ENCODE measurements around the gene CACNA1F.

DNA sequence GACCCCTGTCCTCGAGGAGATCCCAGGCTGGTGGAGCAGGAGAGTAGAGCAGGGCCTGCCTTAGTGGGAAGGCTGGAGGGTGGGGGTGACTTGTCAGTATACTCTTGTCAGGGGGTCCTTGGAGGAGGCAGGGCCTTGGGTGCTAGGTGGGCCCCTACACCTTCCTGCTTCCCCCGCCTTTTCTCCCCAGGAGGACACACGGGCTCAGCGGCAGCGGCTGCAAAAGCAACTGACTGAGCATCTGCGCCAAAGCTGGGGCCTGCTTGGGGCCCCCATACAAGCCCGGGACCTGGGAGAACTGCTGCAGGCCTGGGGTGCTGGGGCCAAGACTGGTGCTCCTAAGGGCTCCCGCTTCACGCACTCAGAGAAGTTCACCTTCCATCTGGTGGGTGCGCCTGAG is 13.4 kb upstream of the CACNA1F start:
- TF ChIP-seq ZNF274 (IDR thresholded peaks at IDR 0.05; ENCODE audit: insufficient read depth, insufficient read length) (no peak), RAD51 (IDR thresholded peaks at IDR 0.05) (no peak), STAT1 (conservative IDR thresholded peaks at IDR 0.05) (no peak), NRF1 (conservative IDR thresholded peaks at IDR 0.05; ENCODE audit: low read depth, low read length) (no peak), MEF2B (IDR thresholded peaks at IDR 0.05; ENCODE audit: partially characterized antibody, poor library complexity, severe bottlenecking) (no peak), POLR2A (IDR thresholded peaks at IDR 0.05; ENCODE audit: low read depth, low read length) (no peak), HDAC6 (IDR thresholded peaks at IDR 0.05; ENCODE audit: unreplicated experiment) (no peak), SP1 (IDR thresholded peaks at IDR 0.05; ENCODE audit: low read depth, low read length) (no peak), NR2C1 (IDR thresholded peaks at IDR 0.05) (no peak), GABPA (IDR thresholded peaks at IDR 0.05; ENCODE audit: low read depth) (no peak), JUNB (IDR thresholded peaks at IDR 0.05) (no peak)
- TF ChIP-seq, protein P1, sequence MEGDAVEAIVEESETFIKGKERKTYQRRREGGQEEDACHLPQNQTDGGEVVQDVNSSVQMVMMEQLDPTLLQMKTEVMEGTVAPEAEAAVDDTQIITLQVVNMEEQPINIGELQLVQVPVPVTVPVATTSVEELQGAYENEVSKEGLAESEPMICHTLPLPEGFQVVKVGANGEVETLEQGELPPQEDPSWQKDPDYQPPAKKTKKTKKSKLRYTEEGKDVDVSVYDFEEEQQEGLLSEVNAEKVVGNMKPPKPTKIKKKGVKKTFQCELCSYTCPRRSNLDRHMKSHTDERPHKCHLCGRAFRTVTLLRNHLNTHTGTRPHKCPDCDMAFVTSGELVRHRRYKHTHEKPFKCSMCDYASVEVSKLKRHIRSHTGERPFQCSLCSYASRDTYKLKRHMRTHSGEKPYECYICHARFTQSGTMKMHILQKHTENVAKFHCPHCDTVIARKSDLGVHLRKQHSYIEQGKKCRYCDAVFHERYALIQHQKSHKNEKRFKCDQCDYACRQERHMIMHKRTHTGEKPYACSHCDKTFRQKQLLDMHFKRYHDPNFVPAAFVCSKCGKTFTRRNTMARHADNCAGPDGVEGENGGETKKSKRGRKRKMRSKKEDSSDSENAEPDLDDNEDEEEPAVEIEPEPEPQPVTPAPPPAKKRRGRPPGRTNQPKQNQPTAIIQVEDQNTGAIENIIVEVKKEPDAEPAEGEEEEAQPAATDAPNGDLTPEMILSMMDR (IDR thresholded peaks at IDR 0.05 in 2 of 3, conservative IDR thresholded peaks at IDR 0.05 in 1 of 3; ENCODE audit: control insufficient read depth in 2 of 3, extremely low read depth in 1 of 3, insufficient read depth in 1 of 3, low read depth in 3 of 3, low read length in 3 of 3) = no peak
- TF ChIP-seq, protein P2, sequence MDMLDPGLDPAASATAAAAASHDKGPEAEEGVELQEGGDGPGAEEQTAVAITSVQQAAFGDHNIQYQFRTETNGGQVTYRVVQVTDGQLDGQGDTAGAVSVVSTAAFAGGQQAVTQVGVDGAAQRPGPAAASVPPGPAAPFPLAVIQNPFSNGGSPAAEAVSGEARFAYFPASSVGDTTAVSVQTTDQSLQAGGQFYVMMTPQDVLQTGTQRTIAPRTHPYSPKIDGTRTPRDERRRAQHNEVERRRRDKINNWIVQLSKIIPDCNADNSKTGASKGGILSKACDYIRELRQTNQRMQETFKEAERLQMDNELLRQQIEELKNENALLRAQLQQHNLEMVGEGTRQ (IDR thresholded peaks at IDR 0.05; ENCODE audit: borderline replicate concordance, low read depth, low read length) = no peak
- TF ChIP-seq, protein P3, sequence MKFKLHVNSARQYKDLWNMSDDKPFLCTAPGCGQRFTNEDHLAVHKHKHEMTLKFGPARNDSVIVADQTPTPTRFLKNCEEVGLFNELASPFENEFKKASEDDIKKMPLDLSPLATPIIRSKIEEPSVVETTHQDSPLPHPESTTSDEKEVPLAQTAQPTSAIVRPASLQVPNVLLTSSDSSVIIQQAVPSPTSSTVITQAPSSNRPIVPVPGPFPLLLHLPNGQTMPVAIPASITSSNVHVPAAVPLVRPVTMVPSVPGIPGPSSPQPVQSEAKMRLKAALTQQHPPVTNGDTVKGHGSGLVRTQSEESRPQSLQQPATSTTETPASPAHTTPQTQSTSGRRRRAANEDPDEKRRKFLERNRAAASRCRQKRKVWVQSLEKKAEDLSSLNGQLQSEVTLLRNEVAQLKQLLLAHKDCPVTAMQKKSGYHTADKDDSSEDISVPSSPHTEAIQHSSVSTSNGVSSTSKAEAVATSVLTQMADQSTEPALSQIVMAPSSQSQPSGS (IDR thresholded peaks at IDR 0.05; ENCODE audit: low read length) = no peak

Data from GM12878 (cell line).